HCT116 (cell line): ENCODE measurements around the gene EHD3. TPM values are rescaled to one million over a fixed set of nuclear protein-coding genes. Genes with fewer than 3 reads are reported as not detected.

Experiments
- ATAC-seq: fragments of 200-7000 bp; cut with Tn5 transposase; 2 replicates; pipeline ENCODE4 v1.9.1; 2020; ENCODE audit warnings: mild to moderate bottlenecking, moderate library complexity
- BruUV-seq: library from RNA; stranded (reverse); fragments of 400-500 nt; replicated peaks from 2 replicates; lab custom pipeline; 2021; lab: Mats Ljungman, UMichigan
- CTCF ChIA-PET: fragments of 300-600 bp; sonication (Branson Sonifier 250); formaldehyde crosslinking; loops from one replicate; lab custom pipeline; 2021; ENCODE audit warnings: antibody characterized with exemption; lab: Charles Lee
- POLR2A ChIA-PET: fragments of 300-600, 350-600 bp; sonication (Branson Sonifier 250); formaldehyde crosslinking; loops from one replicate; lab custom pipeline; 2021; ENCODE audit warnings: antibody characterized with exemption; lab: Charles Lee
- RAD21 ChIA-PET, 2 experiments: fragments of 300-600 bp; sonication (Branson Sonifier 250); formaldehyde crosslinking; loops; one replicate each; lab custom pipeline; 2023; ENCODE audit warnings: low total read pairs in 2 of 2; ENCODE audit not compliant: uncharacterized antibody in 2 of 2, unreplicated experiment in 2 of 2, low non-redundant PET in 1 of 2; lab: Charles Lee
- DNase-seq: peaks from one replicate; pipeline ENCODE4 v3.0.0-alpha.2; 2010; ENCODE audit warnings: low read depth, low spot score
- H2AFZ ChIP-seq: fragments of 200-600 bp; shearing (Covaris generic), sonication (generic); 2 replicates; pipeline ENCODE4 v1.6.1; 2017; ENCODE audit warnings: low read depth, mixed run types, mixed read lengths, antibody characterized with exemption, low read length; ENCODE audit not compliant: poor library complexity, severe bottlenecking
- H3K27ac ChIP-seq: 2 replicates; pipeline ENCODE4 v1.5.1; 2012; ENCODE audit warnings: low read depth, low read length
- H3K27me3 ChIP-seq: fragments of 200-600 bp; sonication (generic); 2 replicates; pipeline ENCODE4 v1.6.1; 2016; ENCODE audit warnings: mixed run types, low read length, mixed read lengths; ENCODE audit not compliant: insufficient read depth
- H3K36me3 ChIP-seq, 2 experiments: fragments of 200-500 bp in 1 of 2; fragments of 200-600 bp in 1 of 2; sonication (Bioruptor generic) in 1 of 2; sonication (generic) in 1 of 2; 2 replicates each; pipeline versions ENCODE4 v1.5.1 to v1.6.1; 2014 to 2016; ENCODE audit warnings: low read length in 2 of 2, inconsistent platforms in 1 of 2, mixed read lengths in 1 of 2, mixed run types in 1 of 2; ENCODE audit not compliant: insufficient read depth in 2 of 2, control insufficient read depth in 1 of 2
- H3K4me1 ChIP-seq, 2 experiments: fragments of 200-600 bp in 1 of 2; sonication (generic) in 1 of 2; 2 replicates each; pipeline versions ENCODE4 v1.5.1 to v1.6.1; 2012 to 2017; ENCODE audit warnings: low read length in 2 of 2, inconsistent platforms in 1 of 2, mild to moderate bottlenecking in 1 of 2, mixed read lengths in 1 of 2, mixed run types in 1 of 2, moderate library complexity in 1 of 2; ENCODE audit not compliant: insufficient read depth in 2 of 2, control insufficient read depth in 1 of 2
- H3K4me2 ChIP-seq: fragments of 200-600 bp; sonication (generic); 2 replicates; pipeline ENCODE4 v1.6.1; 2017; ENCODE audit warnings: mixed run types, low read length, mixed read lengths
- H3K4me3 ChIP-seq, 2 experiments: fragments of 200-600 bp in 1 of 2; sonication (generic) in 1 of 2; replicated peaks in 1 of 2; 2 replicates each; pipeline ENCODE4 v1.5.1; 2011 to 2016; ENCODE audit warnings: low read length in 2 of 2, control low read depth in 1 of 2, low read depth in 1 of 2, mild to moderate bottlenecking in 1 of 2, mixed read lengths in 1 of 2, mixed run types in 1 of 2
- H3K79me2 ChIP-seq: fragments of 200-600 bp; sonication (generic); 2 replicates; pipeline ENCODE4 v1.6.1; 2017; ENCODE audit warnings: mild to moderate bottlenecking, mixed run types, low read length, moderate library complexity, mixed read lengths; ENCODE audit not compliant: insufficient read depth
- H3K9ac ChIP-seq: fragments of 200-600 bp; sonication (generic); 2 replicates; pipeline ENCODE4 v1.6.1; 2016; ENCODE audit warnings: low read length, mixed read lengths
- H3K9me2 ChIP-seq: fragments of 200-600 bp; sonication (generic), shearing (Covaris generic); 2 replicates; pipeline ENCODE4 v1.6.1; 2017; ENCODE audit warnings: mixed run types, mild to moderate bottlenecking, moderate library complexity; ENCODE audit not compliant: insufficient read depth
- H3K9me3 ChIP-seq, 2 experiments: fragments of 200-500 bp in 1 of 2; fragments of 200-600 bp in 1 of 2; sonication (Bioruptor generic) in 1 of 2; sonication (generic) in 1 of 2; 2 replicates each; pipeline ENCODE4 v1.6.1; 2014 to 2017; ENCODE audit warnings: low read length in 2 of 2, mixed read lengths in 2 of 2, inconsistent platforms in 1 of 2, low read depth in 1 of 2, mild to moderate bottlenecking in 1 of 2, mixed run types in 1 of 2, moderate library complexity in 1 of 2; ENCODE audit not compliant: control insufficient read depth in 1 of 2, insufficient read depth in 1 of 2
- H4K20me1 ChIP-seq: fragments of 200-600 bp; sonication (generic), shearing (Covaris generic); 2 replicates; pipeline ENCODE4 v1.6.1; 2017; ENCODE audit warnings: mixed run types, mild to moderate bottlenecking, moderate library complexity; ENCODE audit not compliant: insufficient read depth
- CEBPB ChIP-seq: IDR thresholded peaks from 2 replicates; pipeline ENCODE4 v1.6.1; 2012; ENCODE audit warnings: low read depth
- ELF1 ChIP-seq: IDR thresholded peaks from 2 replicates; pipeline ENCODE4 v1.6.1; 2012; ENCODE audit warnings: low read depth, borderline replicate concordance
- POLR2A ChIP-seq: IDR thresholded peaks from 2 replicates; pipeline ENCODE4 v1.7.0; 2011; ENCODE audit warnings: borderline replicate concordance; ENCODE audit not compliant: insufficient read depth, insufficient read length; ENCODE audit errors: extremely low read depth
- SIN3A ChIP-seq: IDR thresholded peaks from 2 replicates; pipeline ENCODE4 v1.6.1; 2012; ENCODE audit warnings: low read depth
- SP1 ChIP-seq: IDR thresholded peaks from 2 replicates; pipeline ENCODE4 v1.6.1; 2012; ENCODE audit warnings: low read depth
- SRF ChIP-seq: IDR thresholded peaks from 2 replicates; pipeline ENCODE4 v1.6.1; 2012; ENCODE audit warnings: low read depth
- ZBTB33 ChIP-seq: IDR thresholded peaks from 2 replicates; pipeline ENCODE4 v1.6.1; 2011; ENCODE audit warnings: mild to moderate bottlenecking, low read length, moderate library complexity; ENCODE audit not compliant: insufficient replicate concordance; ENCODE audit errors: extremely low read depth
- intact Hi-C: fragments of 100-400 bp; cut with micrococcal nuclease; formaldehyde crosslinking; loops from 2 replicates; pipeline ENCODE4 v1.10.0; 2022
- total RNA-seq: library from RNA; stranded (reverse); gene quantifications from one replicate; pipeline ENCODE4 v1.2.1, GENCODE V29; 2021; ENCODE audit not compliant: unreplicated experiment
- TF ChIP-seq, protein P1 (sequence below): IDR thresholded peaks from 2 replicates; pipeline ENCODE4 v1.6.1; 2012
- TF ChIP-seq, protein P2 (sequence below): IDR thresholded peaks from 2 replicates; pipeline ENCODE4 v1.6.1; 2012; ENCODE audit warnings: low read depth

EHD3 gene
- total RNA-seq, 1 experiment from 2014 or later = not detected

- H3K4me2 ChIP-seq = no peak overlapping the region
- H3K36me3 ChIP-seq = no peaks in the 10 kb centered on the region
- no TSS peak for BruUV-seq
- no peak overlapping the region for H3K9ac ChIP-seq
- TF ChIP-seq, protein P1, sequence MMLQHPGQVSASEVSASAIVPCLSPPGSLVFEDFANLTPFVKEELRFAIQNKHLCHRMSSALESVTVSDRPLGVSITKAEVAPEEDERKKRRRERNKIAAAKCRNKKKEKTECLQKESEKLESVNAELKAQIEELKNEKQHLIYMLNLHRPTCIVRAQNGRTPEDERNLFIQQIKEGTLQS = no peak
- TF ChIP-seq SRF (no peak), SIN3A (no peak), SP1 (no peak), ZBTB33 (no peak), ELF1 (no peak), POLR2A (no peak), CEBPB (no peak)
- TF ChIP-seq, protein P2, sequence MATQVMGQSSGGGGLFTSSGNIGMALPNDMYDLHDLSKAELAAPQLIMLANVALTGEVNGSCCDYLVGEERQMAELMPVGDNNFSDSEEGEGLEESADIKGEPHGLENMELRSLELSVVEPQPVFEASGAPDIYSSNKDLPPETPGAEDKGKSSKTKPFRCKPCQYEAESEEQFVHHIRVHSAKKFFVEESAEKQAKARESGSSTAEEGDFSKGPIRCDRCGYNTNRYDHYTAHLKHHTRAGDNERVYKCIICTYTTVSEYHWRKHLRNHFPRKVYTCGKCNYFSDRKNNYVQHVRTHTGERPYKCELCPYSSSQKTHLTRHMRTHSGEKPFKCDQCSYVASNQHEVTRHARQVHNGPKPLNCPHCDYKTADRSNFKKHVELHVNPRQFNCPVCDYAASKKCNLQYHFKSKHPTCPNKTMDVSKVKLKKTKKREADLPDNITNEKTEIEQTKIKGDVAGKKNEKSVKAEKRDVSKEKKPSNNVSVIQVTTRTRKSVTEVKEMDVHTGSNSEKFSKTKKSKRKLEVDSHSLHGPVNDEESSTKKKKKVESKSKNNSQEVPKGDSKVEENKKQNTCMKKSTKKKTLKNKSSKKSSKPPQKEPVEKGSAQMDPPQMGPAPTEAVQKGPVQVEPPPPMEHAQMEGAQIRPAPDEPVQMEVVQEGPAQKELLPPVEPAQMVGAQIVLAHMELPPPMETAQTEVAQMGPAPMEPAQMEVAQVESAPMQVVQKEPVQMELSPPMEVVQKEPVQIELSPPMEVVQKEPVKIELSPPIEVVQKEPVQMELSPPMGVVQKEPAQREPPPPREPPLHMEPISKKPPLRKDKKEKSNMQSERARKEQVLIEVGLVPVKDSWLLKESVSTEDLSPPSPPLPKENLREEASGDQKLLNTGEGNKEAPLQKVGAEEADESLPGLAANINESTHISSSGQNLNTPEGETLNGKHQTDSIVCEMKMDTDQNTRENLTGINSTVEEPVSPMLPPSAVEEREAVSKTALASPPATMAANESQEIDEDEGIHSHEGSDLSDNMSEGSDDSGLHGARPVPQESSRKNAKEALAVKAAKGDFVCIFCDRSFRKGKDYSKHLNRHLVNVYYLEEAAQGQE = no peak
- ATAC-seq = peak; percentile 36
- H3K9me3 ChIP-seq = no peaks in the 10 kb centered on the region
- no peaks in the 10 kb centered on the region for H3K9me2 ChIP-seq
- CTCF ChIA-PET = no interaction called here
- H3K4me1 ChIP-seq = no peaks in the 10 kb centered on the region
- no peak overlapping the region for H3K27ac ChIP-seq
- H3K79me2 ChIP-seq = no peaks in the 10 kb centered on the region
- H3K4me3 ChIP-seq = no peak overlapping the region
- H3K27me3 ChIP-seq = peaks cover 8% of the 10 kb centered on the region
- RAD21 ChIA-PET = no interaction called here
- POLR2A ChIA-PET = no interaction called here
- no peak overlapping the region for H2AFZ ChIP-seq
- H4K20me1 ChIP-seq = no peaks in the 10 kb centered on the region
- intact Hi-C loops = no loop called here
- DNase-seq = no peak
Observed at GRCh38 chr2:31318361-31319336, 84.7 kb downstream of the EHD3 start.

Other genes starting within 250 kb of the EHD3 start
- 11.2 TPM for gene GALNT14, start 95.7 kb upstream of the EHD3 start, total RNA-seq
- gene CAPN14, start 16.6 kb upstream of the EHD3 start, total RNA-seq = not detected
- 0.15 TPM for gene XDH, start 180.6 kb downstream of the EHD3 start, total RNA-seq